K562 (cell line): ENCODE data around the gene INO80E. TPM values are rescaled to one million over a fixed set of nuclear protein-coding genes. Genes with fewer than 3 reads are reported as not detected.

ENCODE experiments used
- FOXJ3 ChIP-seq: sonication (generic); formaldehyde crosslinking; IDR thresholded peaks from 2 replicates; pipeline ENCODE4 v1.4.0; 2020; ENCODE audit warnings: mild to moderate bottlenecking, missing genetic modification reagents
- IRF2 ChIP-seq: sonication (generic); formaldehyde crosslinking; IDR thresholded peaks from 2 replicates; pipeline ENCODE4 v1.8.1; 2022; ENCODE audit warnings: mild to moderate bottlenecking, missing genetic modification reagents
- NFXL1 ChIP-seq: fragments of 450-650 bp; formaldehyde crosslinking; IDR thresholded peaks from 2 replicates; pipeline ENCODE4 v1.4.0; 2021; ENCODE audit warnings: mild to moderate bottlenecking
- PBX2 ChIP-seq, 2 experiments: IDR thresholded peaks in 1 of 2; conservative IDR thresholded peaks in 1 of 2; 2 replicates each; pipeline ENCODE4 v1.6.1; 2016; ENCODE audit warnings: low read depth in 2 of 2, mild to moderate bottlenecking in 1 of 2, missing compliant biosample characterization in 1 of 2, missing genetic modification characterization in 1 of 2, moderate library complexity in 1 of 2
- SAP30 ChIP-seq: fragments of 200-600 bp; sonication (generic); IDR thresholded peaks from 2 replicates; pipeline ENCODE4 v1.6.1; 2012; ENCODE audit warnings: borderline replicate concordance, low read depth, mild to moderate bottlenecking, moderate library complexity, low read length, control low read depth, inconsistent platforms; ENCODE audit not compliant: insufficient read depth, poor library complexity, severe bottlenecking
- SP1 ChIP-seq: sonication (generic); formaldehyde crosslinking; IDR thresholded peaks from 2 replicates; pipeline ENCODE4 v1.8.1; 2022; ENCODE audit warnings: mild to moderate bottlenecking, missing genetic modification reagents
- THAP7 ChIP-seq: fragments of 250-450 bp; sonication (Bioruptor Pico); IDR thresholded peaks from 2 replicates; pipeline ENCODE4 v1.5.0; 2021
- ZNF408 ChIP-seq: fragments of 250-450 bp; sonication (Bioruptor Pico); IDR thresholded peaks from 2 replicates; pipeline ENCODE4 v1.4.0; 2020; ENCODE audit warnings: low read depth, mild to moderate bottlenecking, moderate library complexity
- ZNF586 ChIP-seq: fragments of 450-650 bp; formaldehyde crosslinking; conservative IDR thresholded peaks from 2 replicates; pipeline ENCODE4 v1.4.0; 2020; ENCODE audit warnings: mild to moderate bottlenecking, moderate library complexity
- ZNF695 ChIP-seq: fragments of 450-650 bp; formaldehyde crosslinking; IDR thresholded peaks from 2 replicates; pipeline ENCODE4 v1.4.0; 2020; ENCODE audit warnings: mild to moderate bottlenecking, moderate library complexity
- polyA plus RNA-seq, 8 experiments: library from polyadenylated mRNA; depleted of rRNA in 4 of 8; stranded (reverse) in 5 of 8; unstranded in 3 of 8; fragments of >200 nt; fragmentation: Nextera tagmentation in 2 of 8; fragmentation: Illumina TruSeq in 1 of 8; extraction: Ambion mirVana in 2 of 8; extraction: Trizol in 1 of 8; gene quantifications; 2 replicates each; pipeline versions ENCODE4 v1.2.1 to v1.2.3, GENCODE V29; 2011 to 2014; ENCODE audit warnings: inconsistent platforms in 1 of 8, missing spikeins in 1 of 8
- total RNA-seq, 7 experiments: library from RNA; depleted of rRNA in 6 of 7; stranded (reverse); fragments of >200 nt in 6 of 7; fragmentation: Illumina TruSeq in 2 of 7; extraction: Trizol in 2 of 7; gene quantifications; 2 replicates each; pipeline versions ENCODE4 v1.2.1 to v1.2.3, GENCODE V29; 2011 to 2021; ENCODE audit warnings: low replicate concordance in 1 of 7
- TF ChIP-seq, protein P1 (sequence below): fragments of 450-650 bp; IDR thresholded peaks from 2 replicates; pipeline ENCODE4 v1.6.1; 2016; ENCODE audit warnings: mild to moderate bottlenecking, moderate library complexity

The INO80E gene
- total and polyA plus RNA-seq, 9 of the 15 experiments (the other 6 are each of a cell fraction or from before 2014, with no cell fraction given) = 0.31 to 102 (median 49.3) TPM

DNA sequence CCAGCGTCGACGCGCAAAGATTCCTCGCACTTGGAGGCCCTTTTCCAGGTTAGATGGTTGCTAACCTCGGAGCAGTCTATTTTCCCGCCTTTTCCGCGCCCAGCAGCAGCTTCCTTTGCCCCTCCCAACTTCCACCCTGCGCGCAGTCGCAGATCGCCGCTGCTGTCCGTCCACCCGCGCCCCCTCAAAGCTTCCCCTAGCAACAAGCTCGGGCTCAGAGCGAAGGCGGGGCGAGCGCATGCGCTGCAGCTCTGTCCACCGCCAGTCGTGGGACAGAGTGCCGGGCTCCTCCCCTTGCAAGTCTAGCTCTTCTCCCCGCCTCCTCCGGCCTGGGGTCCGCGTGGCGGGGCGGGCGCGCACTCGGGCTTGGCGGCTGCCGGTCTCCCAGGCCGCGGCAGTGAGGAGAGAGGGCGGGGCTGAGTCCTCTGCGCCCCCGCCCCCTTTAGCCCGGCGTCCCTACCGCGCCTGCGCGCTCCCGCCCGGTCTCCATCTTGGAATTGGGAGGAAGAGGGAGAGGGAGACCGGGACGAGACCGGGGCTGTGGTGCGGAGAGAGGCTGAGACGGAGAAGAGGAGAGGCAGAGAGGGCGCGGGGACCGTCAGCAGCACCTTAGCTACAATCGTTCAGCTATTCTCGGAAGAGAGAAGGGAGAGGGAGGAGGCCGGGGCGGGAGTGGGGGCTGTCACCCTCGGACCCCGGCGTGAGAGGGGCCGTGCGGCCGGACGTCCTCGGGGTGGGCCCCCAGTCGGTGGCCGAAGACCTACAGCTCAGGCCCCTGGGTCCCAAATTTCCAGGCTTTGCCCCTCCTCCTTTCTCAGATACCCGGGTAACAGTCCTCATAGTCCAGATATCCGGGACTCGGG, 22.4 kb upstream of the INO80E start, which contains the start of gene TAOK2 (continued):
- TF ChIP-seq, protein P1, sequence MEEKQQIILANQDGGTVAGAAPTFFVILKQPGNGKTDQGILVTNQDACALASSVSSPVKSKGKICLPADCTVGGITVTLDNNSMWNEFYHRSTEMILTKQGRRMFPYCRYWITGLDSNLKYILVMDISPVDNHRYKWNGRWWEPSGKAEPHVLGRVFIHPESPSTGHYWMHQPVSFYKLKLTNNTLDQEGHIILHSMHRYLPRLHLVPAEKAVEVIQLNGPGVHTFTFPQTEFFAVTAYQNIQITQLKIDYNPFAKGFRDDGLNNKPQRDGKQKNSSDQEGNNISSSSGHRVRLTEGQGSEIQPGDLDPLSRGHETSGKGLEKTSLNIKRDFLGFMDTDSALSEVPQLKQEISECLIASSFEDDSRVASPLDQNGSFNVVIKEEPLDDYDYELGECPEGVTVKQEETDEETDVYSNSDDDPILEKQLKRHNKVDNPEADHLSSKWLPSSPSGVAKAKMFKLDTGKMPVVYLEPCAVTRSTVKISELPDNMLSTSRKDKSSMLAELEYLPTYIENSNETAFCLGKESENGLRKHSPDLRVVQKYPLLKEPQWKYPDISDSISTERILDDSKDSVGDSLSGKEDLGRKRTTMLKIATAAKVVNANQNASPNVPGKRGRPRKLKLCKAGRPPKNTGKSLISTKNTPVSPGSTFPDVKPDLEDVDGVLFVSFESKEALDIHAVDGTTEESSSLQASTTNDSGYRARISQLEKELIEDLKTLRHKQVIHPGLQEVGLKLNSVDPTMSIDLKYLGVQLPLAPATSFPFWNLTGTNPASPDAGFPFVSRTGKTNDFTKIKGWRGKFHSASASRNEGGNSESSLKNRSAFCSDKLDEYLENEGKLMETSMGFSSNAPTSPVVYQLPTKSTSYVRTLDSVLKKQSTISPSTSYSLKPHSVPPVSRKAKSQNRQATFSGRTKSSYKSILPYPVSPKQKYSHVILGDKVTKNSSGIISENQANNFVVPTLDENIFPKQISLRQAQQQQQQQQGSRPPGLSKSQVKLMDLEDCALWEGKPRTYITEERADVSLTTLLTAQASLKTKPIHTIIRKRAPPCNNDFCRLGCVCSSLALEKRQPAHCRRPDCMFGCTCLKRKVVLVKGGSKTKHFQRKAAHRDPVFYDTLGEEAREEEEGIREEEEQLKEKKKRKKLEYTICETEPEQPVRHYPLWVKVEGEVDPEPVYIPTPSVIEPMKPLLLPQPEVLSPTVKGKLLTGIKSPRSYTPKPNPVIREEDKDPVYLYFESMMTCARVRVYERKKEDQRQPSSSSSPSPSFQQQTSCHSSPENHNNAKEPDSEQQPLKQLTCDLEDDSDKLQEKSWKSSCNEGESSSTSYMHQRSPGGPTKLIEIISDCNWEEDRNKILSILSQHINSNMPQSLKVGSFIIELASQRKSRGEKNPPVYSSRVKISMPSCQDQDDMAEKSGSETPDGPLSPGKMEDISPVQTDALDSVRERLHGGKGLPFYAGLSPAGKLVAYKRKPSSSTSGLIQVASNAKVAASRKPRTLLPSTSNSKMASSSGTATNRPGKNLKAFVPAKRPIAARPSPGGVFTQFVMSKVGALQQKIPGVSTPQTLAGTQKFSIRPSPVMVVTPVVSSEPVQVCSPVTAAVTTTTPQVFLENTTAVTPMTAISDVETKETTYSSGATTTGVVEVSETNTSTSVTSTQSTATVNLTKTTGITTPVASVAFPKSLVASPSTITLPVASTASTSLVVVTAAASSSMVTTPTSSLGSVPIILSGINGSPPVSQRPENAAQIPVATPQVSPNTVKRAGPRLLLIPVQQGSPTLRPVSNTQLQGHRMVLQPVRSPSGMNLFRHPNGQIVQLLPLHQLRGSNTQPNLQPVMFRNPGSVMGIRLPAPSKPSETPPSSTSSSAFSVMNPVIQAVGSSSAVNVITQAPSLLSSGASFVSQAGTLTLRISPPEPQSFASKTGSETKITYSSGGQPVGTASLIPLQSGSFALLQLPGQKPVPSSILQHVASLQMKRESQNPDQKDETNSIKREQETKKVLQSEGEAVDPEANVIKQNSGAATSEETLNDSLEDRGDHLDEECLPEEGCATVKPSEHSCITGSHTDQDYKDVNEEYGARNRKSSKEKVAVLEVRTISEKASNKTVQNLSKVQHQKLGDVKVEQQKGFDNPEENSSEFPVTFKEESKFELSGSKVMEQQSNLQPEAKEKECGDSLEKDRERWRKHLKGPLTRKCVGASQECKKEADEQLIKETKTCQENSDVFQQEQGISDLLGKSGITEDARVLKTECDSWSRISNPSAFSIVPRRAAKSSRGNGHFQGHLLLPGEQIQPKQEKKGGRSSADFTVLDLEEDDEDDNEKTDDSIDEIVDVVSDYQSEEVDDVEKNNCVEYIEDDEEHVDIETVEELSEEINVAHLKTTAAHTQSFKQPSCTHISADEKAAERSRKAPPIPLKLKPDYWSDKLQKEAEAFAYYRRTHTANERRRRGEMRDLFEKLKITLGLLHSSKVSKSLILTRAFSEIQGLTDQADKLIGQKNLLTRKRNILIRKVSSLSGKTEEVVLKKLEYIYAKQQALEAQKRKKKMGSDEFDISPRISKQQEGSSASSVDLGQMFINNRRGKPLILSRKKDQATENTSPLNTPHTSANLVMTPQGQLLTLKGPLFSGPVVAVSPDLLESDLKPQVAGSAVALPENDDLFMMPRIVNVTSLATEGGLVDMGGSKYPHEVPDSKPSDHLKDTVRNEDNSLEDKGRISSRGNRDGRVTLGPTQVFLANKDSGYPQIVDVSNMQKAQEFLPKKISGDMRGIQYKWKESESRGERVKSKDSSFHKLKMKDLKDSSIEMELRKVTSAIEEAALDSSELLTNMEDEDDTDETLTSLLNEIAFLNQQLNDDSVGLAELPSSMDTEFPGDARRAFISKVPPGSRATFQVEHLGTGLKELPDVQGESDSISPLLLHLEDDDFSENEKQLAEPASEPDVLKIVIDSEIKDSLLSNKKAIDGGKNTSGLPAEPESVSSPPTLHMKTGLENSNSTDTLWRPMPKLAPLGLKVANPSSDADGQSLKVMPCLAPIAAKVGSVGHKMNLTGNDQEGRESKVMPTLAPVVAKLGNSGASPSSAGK = peak; percentile 99
- TF ChIP-seq ZNF586 (no peak), THAP7 (peak; percentile 67; the same call in 1 of the 2 replicates), FOXJ3 (no peak), PBX2 (CRISPR knock-in tag; IDR thresholded peaks at IDR 0.05; ENCODE audit: low read depth) (no peak), PBX2 (tag; conservative IDR thresholded peaks at IDR 0.05; ENCODE audit: low read depth) (no peak), ZNF695 (CRISPR knock-in tag) (no peak), ZNF408 (CRISPR knock-in tag) (no peak), SAP30 (peak; percentile 64), IRF2 (CRISPR knock-in tag) (no peak), SP1 (peak; percentile 93), NFXL1 (no peak)
